ENCODE data around the gene TBCD. TPM values are rescaled to one million over a fixed set of nuclear protein-coding genes. Genes with fewer than 3 reads are reported as not detected.
A peak's percentile ranks its signal among the peaks of the same experiment; 100 is the strongest.

TBCD gene
- total RNA-seq, 3 donors from 2014 or later: 41.3 to 76.0 (median 55.4) TPM

DNA sequence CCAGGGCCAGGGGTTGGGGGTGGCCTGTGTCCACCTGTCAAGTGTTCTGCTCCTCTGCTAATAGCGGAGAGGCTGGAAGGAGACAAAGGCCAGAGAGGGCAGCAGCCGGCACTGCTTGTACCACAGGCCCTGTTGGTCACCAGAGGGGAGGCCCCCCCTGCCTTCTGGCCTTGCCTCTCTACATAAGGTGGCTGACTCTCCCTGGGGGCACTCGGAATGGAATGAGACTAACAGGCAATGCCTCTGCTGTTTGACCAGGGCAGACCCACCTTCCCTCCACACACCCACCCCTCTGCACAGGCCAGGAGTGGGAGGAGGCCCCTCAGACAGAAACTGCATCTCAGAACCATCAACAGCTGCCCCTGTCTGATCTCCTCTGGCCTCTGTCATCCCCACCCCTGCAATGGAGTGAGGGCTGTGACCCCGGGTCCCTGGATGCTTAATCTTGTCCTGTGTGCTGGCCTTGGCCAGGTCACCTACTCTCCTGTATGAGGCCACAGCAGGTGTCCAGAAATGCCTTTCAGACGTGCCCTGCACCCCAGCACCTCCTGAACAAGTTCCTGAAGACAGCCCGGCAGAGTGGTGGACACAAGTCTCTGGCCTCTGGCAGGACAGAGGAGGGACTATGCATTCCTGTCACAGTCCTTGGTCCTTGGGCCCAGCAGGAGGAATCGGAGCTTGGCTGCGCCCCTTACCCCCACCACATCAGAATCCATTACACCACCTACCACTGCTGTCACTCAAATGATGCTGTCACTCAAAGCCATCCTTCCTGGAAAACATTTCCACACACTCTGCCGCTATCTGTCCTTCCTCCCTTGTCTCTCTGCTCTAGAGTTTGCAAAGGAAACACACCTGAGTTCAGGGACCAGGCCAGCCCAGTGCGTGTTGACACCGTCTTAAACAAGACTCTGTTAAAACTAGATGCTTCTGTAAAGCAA lies 195.5 kb downstream of the TBCD start:
- ATAC-seq: no peak
- TF ChIP-seq, protein P1, sequence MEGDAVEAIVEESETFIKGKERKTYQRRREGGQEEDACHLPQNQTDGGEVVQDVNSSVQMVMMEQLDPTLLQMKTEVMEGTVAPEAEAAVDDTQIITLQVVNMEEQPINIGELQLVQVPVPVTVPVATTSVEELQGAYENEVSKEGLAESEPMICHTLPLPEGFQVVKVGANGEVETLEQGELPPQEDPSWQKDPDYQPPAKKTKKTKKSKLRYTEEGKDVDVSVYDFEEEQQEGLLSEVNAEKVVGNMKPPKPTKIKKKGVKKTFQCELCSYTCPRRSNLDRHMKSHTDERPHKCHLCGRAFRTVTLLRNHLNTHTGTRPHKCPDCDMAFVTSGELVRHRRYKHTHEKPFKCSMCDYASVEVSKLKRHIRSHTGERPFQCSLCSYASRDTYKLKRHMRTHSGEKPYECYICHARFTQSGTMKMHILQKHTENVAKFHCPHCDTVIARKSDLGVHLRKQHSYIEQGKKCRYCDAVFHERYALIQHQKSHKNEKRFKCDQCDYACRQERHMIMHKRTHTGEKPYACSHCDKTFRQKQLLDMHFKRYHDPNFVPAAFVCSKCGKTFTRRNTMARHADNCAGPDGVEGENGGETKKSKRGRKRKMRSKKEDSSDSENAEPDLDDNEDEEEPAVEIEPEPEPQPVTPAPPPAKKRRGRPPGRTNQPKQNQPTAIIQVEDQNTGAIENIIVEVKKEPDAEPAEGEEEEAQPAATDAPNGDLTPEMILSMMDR (IDR thresholded peaks at IDR 0.05): no peak
- no peaks in the 10 kb centered on the region for H3K4me1 ChIP-seq (ENCODE audit: low read depth)
- peaks cover 29% of the 10 kb centered on the region for H3K9me3 ChIP-seq
- peak in 2 of 3 donors; percentile 18 to 27 for DNase-seq
- no peak overlapping the region for H3K4me3 ChIP-seq
- H3K36me3 ChIP-seq (ENCODE audit: low read depth): no peaks in the 10 kb centered on the region
- intact Hi-C loops (cut with DNase I, micrococcal nuclease): no loop called here

DNA sequence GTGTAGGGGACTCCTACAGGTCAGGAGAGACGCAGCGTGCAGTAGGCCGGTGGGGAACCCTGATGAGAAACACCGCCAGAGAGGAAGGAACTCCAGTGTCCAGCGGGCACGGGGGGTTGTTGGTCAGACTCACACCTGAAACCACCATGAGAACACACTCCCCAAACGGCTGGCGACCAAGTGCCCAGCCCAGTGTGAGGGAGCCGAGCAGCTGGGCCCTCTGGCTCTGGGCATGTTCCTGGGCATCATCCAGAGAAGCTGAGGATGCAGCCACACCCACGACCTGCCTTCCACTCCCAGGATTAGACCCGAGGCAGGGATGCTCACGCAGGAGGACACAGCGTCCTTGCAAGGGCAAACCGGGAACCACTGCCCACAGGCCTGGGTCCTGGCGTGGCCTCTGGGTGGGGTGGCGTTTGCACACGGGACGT lies 196.2 kb downstream of the TBCD start:
- Histone ChIP-seq H3K36me3 (ENCODE audit: low read depth) (no peaks in the 10 kb centered on the region), H3K4me3 (no peak overlapping the region), H3K9me3 (peaks cover 34% of the 10 kb centered on the region), H3K4me1 (ENCODE audit: low read depth) (no peaks in the 10 kb centered on the region)
- no peak for ATAC-seq
- intact Hi-C loops (cut with DNase I, micrococcal nuclease): no loop called here
- TF ChIP-seq, protein P1 (IDR thresholded peaks at IDR 0.05): no peak
- DNase-seq: peak in 2 of 3 donors; percentile 16 to 31

DNA sequence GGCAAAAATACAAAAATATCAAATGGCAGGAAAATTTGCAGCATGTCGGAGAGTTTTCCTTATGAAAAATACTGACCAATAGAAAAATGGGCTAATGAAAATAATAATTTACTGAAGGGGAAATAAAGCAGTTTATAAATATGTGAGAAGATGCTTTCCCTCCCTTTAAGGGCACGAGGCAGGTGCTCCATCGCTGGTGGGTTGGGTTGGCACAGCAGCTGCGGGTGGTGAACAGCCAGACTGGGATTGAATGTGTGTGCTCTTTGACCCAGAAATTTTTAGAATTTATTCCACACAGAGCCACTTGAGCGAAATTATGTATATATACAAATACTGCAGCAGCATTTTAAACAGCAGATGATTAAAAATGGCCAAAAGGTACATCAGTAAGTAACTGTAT lies 197.1 kb downstream of the TBCD start:
- H3K9me3 ChIP-seq: peaks cover 38% of the 10 kb centered on the region

DNA sequence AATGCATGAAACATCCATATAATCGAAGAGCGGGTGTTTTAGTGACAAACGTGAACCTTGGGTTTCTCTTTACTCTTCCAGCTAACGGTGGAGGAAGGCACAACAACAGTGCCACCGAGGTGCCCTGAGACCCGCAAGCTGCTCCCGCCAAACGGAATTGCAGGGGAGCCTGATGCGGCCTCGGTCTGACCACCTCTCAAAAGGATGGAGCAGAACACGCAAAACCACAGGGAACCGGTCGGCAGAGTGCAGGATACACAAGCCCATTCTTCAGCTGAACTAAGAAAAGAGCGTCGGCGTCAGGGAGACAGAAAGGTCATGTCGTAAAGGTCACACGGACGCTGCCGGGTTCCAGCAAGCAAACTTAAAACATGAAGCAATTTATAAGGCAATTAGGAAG lies 197.5 kb downstream of the TBCD start:
- no peak for ATAC-seq
- H3K36me3 ChIP-seq (ENCODE audit: low read depth): no peaks in the 10 kb centered on the region
- H3K4me3 ChIP-seq: no peak overlapping the region
- peaks cover 36% of the 10 kb centered on the region for H3K9me3 ChIP-seq
- H3K4me1 ChIP-seq (ENCODE audit: low read depth): no peaks in the 10 kb centered on the region
- intact Hi-C loops (cut with DNase I, micrococcal nuclease): no loop called here
- TF ChIP-seq, protein P1 (IDR thresholded peaks at IDR 0.05): no peak
- no peak for DNase-seq

More for the DNA sequence above, 197.1 kb downstream of the TBCD start:
- no peaks in the 10 kb centered on the region for H3K4me1 ChIP-seq (ENCODE audit: low read depth)
- DNase-seq (no peak), ATAC-seq (no peak)
- intact Hi-C loops (cut with DNase I, micrococcal nuclease): no loop called here
- no peak overlapping the region for H3K4me3 ChIP-seq
- H3K36me3 ChIP-seq (ENCODE audit: low read depth): no peaks in the 10 kb centered on the region
- TF ChIP-seq, protein P1 (IDR thresholded peaks at IDR 0.05): no peak

DNA sequence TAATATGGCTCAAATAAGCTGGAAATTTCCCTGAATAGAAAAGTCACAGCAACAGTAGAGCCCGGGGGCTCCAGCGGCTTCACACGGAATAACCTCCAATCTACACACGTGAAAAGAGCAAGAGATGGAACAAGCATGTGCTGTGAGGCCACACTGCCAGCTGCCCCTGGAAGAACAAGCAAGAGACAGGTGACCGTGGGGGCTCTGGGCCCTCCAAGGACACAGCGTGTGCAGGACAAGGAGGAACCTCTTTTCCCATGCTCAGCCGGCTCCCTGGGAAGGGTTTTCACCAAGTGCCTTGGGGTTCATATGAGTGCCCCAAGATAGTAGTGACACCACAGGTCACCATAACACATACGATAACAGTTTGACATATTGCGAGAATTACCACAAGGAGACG lies 198.1 kb downstream of the TBCD start:
- intact Hi-C loops (cut with DNase I, micrococcal nuclease): no loop called here
- H3K9me3 ChIP-seq: peaks cover 35% of the 10 kb centered on the region
- no peaks in the 10 kb centered on the region for H3K4me1 ChIP-seq (ENCODE audit: low read depth)
- DNase-seq (peak in 1 of 3 donors; percentile 5), ATAC-seq (no peak)
- H3K4me3 ChIP-seq: no peak overlapping the region
- TF ChIP-seq, protein P1 (IDR thresholded peaks at IDR 0.05): no peak
- H3K36me3 ChIP-seq (ENCODE audit: low read depth): no peaks in the 10 kb centered on the region

Measured in mucosa of descending colon (tissue), 3 donors.